ENCODE data around the gene ACTR5. TPM values are rescaled to one million over a fixed set of nuclear protein-coding genes. Genes with fewer than 3 reads are reported as not detected.

ACTR5 gene
- total RNA-seq, 1 experiment from 2014 or later = 18.3 TPM

DNA sequence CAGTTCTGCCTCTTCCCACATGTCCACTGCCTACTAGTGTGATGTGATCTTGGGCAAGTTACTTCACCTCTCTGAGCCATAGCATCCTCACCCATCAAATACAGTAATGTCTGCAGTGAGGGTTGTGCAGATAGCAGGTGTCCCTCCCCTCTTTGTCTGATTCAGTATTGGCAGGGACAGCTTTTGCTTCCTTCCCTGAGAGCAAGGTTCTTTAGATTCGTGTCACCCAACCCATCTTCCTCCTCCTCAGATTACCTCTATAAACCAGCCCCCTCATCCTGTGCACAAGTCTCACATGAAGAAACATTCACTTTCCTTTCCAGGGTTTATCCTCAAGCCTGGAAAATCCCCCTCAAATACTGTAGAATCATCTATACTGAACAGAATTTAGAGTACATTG lies 15.4 kb downstream of the ACTR5 start:
- Histone ChIP-seq H3K79me2 (ENCODE audit: low read length) (no peaks in the 10 kb centered on the region), H3K27me3 (ENCODE audit: low read length) (no peaks in the 10 kb centered on the region), H3K36me3 (ENCODE audit: low read depth, low read length) (peaks cover 29% of the 10 kb centered on the region), H3K9ac (ENCODE audit: low read length) (no peak overlapping the region), H2AFZ (ENCODE audit: low read length) (no peak overlapping the region), H4K20me1 (ENCODE audit: low read length) (no peaks in the 10 kb centered on the region), H3K4me1 (ENCODE audit: insufficient read depth, low read length) (peaks cover 17% of the 10 kb centered on the region), H3K9me3 (ENCODE audit: low read length) (no peaks in the 10 kb centered on the region), H3K27ac (ENCODE audit: low read length) (no peak overlapping the region), H3K4me2 (ENCODE audit: low read length) (no peak overlapping the region), H3K9me2 (replicated peaks; ENCODE audit: low read length) (no peaks in the 10 kb centered on the region), H3F3A (ENCODE audit: low read length, unreplicated experiment) (no peaks in the 10 kb centered on the region), H3K4me3 (ENCODE audit: low read length) (no peak overlapping the region)
- ChIA-PET CTCF (no interaction called here), POLR2A (ENCODE audit: unreplicated experiment) (no interaction called here)
- no peak for TF ChIP-seq EZH2phosphoT487 (IDR thresholded peaks at IDR 0.05; ENCODE audit: borderline replicate concordance, low read length)
- TF ChIP-seq EZH2 (IDR thresholded peaks at IDR 0.05; ENCODE audit: low read length, unreplicated experiment) = no peak
- TF ChIP-seq, protein P1, sequence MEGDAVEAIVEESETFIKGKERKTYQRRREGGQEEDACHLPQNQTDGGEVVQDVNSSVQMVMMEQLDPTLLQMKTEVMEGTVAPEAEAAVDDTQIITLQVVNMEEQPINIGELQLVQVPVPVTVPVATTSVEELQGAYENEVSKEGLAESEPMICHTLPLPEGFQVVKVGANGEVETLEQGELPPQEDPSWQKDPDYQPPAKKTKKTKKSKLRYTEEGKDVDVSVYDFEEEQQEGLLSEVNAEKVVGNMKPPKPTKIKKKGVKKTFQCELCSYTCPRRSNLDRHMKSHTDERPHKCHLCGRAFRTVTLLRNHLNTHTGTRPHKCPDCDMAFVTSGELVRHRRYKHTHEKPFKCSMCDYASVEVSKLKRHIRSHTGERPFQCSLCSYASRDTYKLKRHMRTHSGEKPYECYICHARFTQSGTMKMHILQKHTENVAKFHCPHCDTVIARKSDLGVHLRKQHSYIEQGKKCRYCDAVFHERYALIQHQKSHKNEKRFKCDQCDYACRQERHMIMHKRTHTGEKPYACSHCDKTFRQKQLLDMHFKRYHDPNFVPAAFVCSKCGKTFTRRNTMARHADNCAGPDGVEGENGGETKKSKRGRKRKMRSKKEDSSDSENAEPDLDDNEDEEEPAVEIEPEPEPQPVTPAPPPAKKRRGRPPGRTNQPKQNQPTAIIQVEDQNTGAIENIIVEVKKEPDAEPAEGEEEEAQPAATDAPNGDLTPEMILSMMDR (conservative IDR thresholded peaks at IDR 0.05; ENCODE audit: low read depth, low read length) = no peak
- BruUV-seq (replicated peaks) = no TSS peak
- ATAC-seq (no peak), DNase-seq (no peak)
- intact Hi-C loops (cut with micrococcal nuclease) = no loop called here

DNA sequence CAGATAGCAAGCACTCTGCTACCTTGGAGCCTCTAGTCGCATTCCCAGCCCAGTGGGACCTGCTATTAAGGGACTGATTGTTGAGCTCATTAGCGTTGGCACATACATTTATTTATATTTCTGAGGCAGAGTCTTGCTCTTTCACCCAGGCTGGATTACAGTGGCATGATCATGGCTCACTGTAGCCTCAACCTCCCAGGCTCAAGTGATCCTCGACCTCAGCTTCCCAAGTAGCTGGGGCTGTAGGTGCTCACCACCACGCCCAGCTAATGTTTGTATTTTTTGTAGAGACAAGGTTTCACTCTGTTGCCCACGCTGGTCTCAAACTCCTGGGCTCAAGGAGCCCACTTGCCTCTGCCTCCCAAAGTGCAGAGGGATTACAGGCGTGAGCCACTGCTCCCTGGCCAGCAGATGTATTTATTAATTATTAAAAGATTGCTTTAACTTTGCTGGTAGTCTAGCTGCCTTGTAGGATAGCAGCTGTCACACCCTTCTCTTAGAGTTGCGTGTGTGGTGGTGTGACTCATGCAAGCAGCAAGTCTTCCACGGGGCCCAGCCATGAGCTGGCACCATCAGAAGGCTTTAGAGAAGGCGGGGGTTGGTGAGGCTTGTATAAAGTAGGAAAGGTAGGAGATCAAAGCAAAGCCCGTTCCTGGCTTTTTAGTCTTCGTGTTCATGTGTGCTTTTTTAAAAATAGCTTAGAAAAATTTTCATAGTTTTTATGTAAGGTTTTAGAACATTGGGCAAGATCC lies 16.5 kb downstream of the ACTR5 start:
- BruUV-seq (replicated peaks) = no TSS peak
- ChIA-PET POLR2A (ENCODE audit: unreplicated experiment) (interaction anchor here (0.6 kb wide), 1 partner anchor 287 kb away, joined by 5 read pairs; no protein-coding TSS in a partner anchor), CTCF (interaction anchor here (0.6 to 1.0 kb wide), 2 partner anchors 12 to 13 kb away, joined by 4 read pairs; no protein-coding TSS in a partner anchor)
- Histone ChIP-seq H4K20me1 (ENCODE audit: low read length) (no peaks in the 10 kb centered on the region), H3K9me2 (replicated peaks; ENCODE audit: low read length) (no peaks in the 10 kb centered on the region), H3K79me2 (ENCODE audit: low read length) (no peaks in the 10 kb centered on the region), H3K4me2 (ENCODE audit: low read length) (peak overlapping the region; percentile 60), H3K27ac (ENCODE audit: low read length) (peak overlapping the region; percentile 31), H3K9me3 (ENCODE audit: low read length) (no peaks in the 10 kb centered on the region), H3K9ac (ENCODE audit: low read length) (no peak overlapping the region), H3K4me3 (ENCODE audit: low read length) (no peak overlapping the region), H3F3A (ENCODE audit: low read length, unreplicated experiment) (no peaks in the 10 kb centered on the region), H3K36me3 (ENCODE audit: low read depth, low read length) (peaks cover 29% of the 10 kb centered on the region), H3K4me1 (ENCODE audit: insufficient read depth, low read length) (peaks cover 17% of the 10 kb centered on the region), H3K27me3 (ENCODE audit: low read length) (no peaks in the 10 kb centered on the region), H2AFZ (ENCODE audit: low read length) (no peak overlapping the region)
- TF ChIP-seq EZH2 (IDR thresholded peaks at IDR 0.05; ENCODE audit: low read length, unreplicated experiment) (no peak), EZH2phosphoT487 (IDR thresholded peaks at IDR 0.05; ENCODE audit: borderline replicate concordance, low read length) (0 out of 2 replicates have a peak, but pooled peaks have one; percentile 48)
- TF ChIP-seq, protein P1 (conservative IDR thresholded peaks at IDR 0.05; ENCODE audit: low read depth, low read length) = no peak
- peak; percentile 88 for DNase-seq
- peak; percentile 100 for ATAC-seq
- intact Hi-C loops (cut with micrococcal nuclease) = no loop called here

DNA sequence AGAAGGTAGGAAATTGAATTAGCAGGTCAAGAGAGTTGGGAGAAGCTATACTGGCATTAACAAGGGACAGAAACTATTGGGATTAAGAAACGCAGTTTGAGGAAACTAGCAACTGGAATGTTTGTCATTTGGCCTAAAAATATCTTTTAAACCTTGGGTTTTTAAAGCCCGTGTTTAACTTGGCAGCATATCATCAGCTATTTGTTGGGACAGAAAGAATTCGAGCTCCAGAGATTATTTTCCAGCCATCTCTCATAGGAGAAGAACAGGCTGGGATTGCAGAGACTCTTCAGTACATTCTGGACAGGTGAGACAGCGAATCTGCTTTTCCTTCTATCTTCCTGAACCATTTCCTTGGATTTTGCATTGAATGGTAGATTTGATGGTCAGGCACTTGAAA lies 17.8 kb downstream of the ACTR5 start:
- Histone ChIP-seq H3K27me3 (ENCODE audit: low read length) (no peaks in the 10 kb centered on the region), H3K27ac (ENCODE audit: low read length) (no peak overlapping the region), H3F3A (ENCODE audit: low read length, unreplicated experiment) (no peaks in the 10 kb centered on the region), H3K4me1 (ENCODE audit: insufficient read depth, low read length) (peaks cover 17% of the 10 kb centered on the region), H3K79me2 (ENCODE audit: low read length) (no peaks in the 10 kb centered on the region), H3K36me3 (ENCODE audit: low read depth, low read length) (peaks cover 28% of the 10 kb centered on the region), H4K20me1 (ENCODE audit: low read length) (no peaks in the 10 kb centered on the region), H2AFZ (ENCODE audit: low read length) (no peak overlapping the region), H3K4me2 (ENCODE audit: low read length) (no peak overlapping the region), H3K9me2 (replicated peaks; ENCODE audit: low read length) (no peaks in the 10 kb centered on the region), H3K4me3 (ENCODE audit: low read length) (no peak overlapping the region), H3K9ac (ENCODE audit: low read length) (no peak overlapping the region), H3K9me3 (ENCODE audit: low read length) (no peaks in the 10 kb centered on the region)
- intact Hi-C loops (cut with micrococcal nuclease) = no loop called here
- ATAC-seq (no peak), DNase-seq (no peak)
- POLR2A ChIA-PET (ENCODE audit: unreplicated experiment) = no interaction called here
- TF ChIP-seq EZH2 (IDR thresholded peaks at IDR 0.05; ENCODE audit: low read length, unreplicated experiment) (no peak), EZH2phosphoT487 (IDR thresholded peaks at IDR 0.05; ENCODE audit: borderline replicate concordance, low read length) (no peak)
- TF ChIP-seq, protein P1 (conservative IDR thresholded peaks at IDR 0.05; ENCODE audit: low read depth, low read length) = no peak
- BruUV-seq (replicated peaks) = no TSS peak
- CTCF ChIA-PET = no interaction called here
